HepG2 (cell line): Measurements from ENCODE around the gene FGF21. TPM values are rescaled to one million over a fixed set of nuclear protein-coding genes. Genes with fewer than 3 reads are reported as not detected.

Experiments used
- DBP ChIP-seq: sonication (generic); formaldehyde crosslinking; IDR thresholded peaks from 2 replicates; pipeline ENCODE4 v1.4.0; 2020; ENCODE audit warnings: missing genetic modification reagents; ENCODE audit errors: not compliant biosample characterization
- PBX3 ChIP-seq: sonication (generic); formaldehyde crosslinking; IDR thresholded peaks from 2 replicates; pipeline ENCODE4 v1.8.1; 2023; ENCODE audit warnings: missing genetic modification reagents, inconsistent platforms, borderline replicate concordance
- SATB2 ChIP-seq: sonication (generic); formaldehyde crosslinking; IDR thresholded peaks from 2 replicates; pipeline ENCODE4 v1.5.0; 2020; ENCODE audit warnings: missing genetic modification reagents
- ZBTB20 ChIP-seq: sonication (generic); formaldehyde crosslinking; IDR thresholded peaks from 2 replicates; pipeline ENCODE4 v1.8.1; 2023; ENCODE audit warnings: missing genetic modification reagents, low read depth, mild to moderate bottlenecking, borderline replicate concordance
- ZBTB33 ChIP-seq: sonication (generic); formaldehyde crosslinking; IDR thresholded peaks from 2 replicates; pipeline ENCODE4 v1.4.0; 2020; ENCODE audit warnings: missing genetic modification reagents
- ZGPAT ChIP-seq: IDR thresholded peaks from 2 replicates; pipeline ENCODE4 v1.6.1; 2016; ENCODE audit warnings: mild to moderate bottlenecking
- polyA plus RNA-seq, 8 experiments: library from polyadenylated mRNA; depleted of rRNA in 3 of 8; stranded (reverse) in 7 of 8; unstranded in 1 of 8; fragments of >200 nt; fragmentation: Illumina TruSeq in 4 of 8; extraction: Trizol in 4 of 8; gene quantifications; 2 replicates each; pipeline versions ENCODE4 v1.2.1 to v1.2.3, GENCODE V29; 2011 to 2016; ENCODE audit warnings: low read depth in 4 of 8, missing spikeins in 1 of 8, mixed read lengths in 1 of 8; ENCODE audit not compliant: insufficient read depth in 1 of 8
- total RNA-seq, 5 experiments: library from RNA; depleted of rRNA; stranded (reverse); fragments of >200 nt; fragmentation: Illumina TruSeq; extraction: Trizol; gene quantifications; 2 replicates each; pipeline ENCODE4 v1.2.3, GENCODE V29; 2016; ENCODE audit warnings: low read depth in 1 of 5

FGF21 gene
- total and polyA plus RNA-seq, 2 of the 13 experiments (the other 11 are each of a cell fraction or from before 2014, with no cell fraction given): 0.17 TPM; not detected in 1

- TF ChIP-seq DBP (CRISPR knock-in tag): no peak
- no peak for TF ChIP-seq ZGPAT (CRISPR knock-in tag)
- no peak for TF ChIP-seq ZBTB33 (CRISPR knock-in tag)
- no peak for TF ChIP-seq ZBTB20 (CRISPR knock-in tag)
- TF ChIP-seq PBX3 (CRISPR knock-in tag): no peak
- no peak for TF ChIP-seq SATB2 (CRISPR knock-in tag)
Measured at GRCh38 chr19:48745208-48745995, 9.9 kb upstream of the FGF21 start (continued).
